ENCODE measurements around the gene DDX27.

- no peak for TF ChIP-seq POLR2AphosphoS5 (IDR thresholded peaks at IDR 0.05; ENCODE audit: low read depth, low read length)
- no peak for TF ChIP-seq POLR2A (IDR thresholded peaks at IDR 0.05; ENCODE audit: low read depth, low read length)
- TF ChIP-seq TAF1 (IDR thresholded peaks at IDR 0.05; ENCODE audit: low read depth, low read length): no peak
Observed at GRCh38 chr20:49260218-49260617, 41.0 kb downstream of the DDX27 start.

Data from GM12891 (cell line).